GM18519 (cell line): ENCODE data around the gene DMRTA2.
"Not testable (repeated sequence)": the region's sequence is repeated elsewhere in the genome, so short reads cannot be mapped to it uniquely, and the experiment has no call there.

Experiments
- ATAC-seq: cut with Tn5 transposase; IDR thresholded peaks from one replicate; pipeline ENCODE4 v1.9.1; 2021; ENCODE audit warnings: mild to moderate bottlenecking, moderate library complexity; ENCODE audit not compliant: unreplicated experiment, low FRiP score

DMRTA2 gene

DNA sequence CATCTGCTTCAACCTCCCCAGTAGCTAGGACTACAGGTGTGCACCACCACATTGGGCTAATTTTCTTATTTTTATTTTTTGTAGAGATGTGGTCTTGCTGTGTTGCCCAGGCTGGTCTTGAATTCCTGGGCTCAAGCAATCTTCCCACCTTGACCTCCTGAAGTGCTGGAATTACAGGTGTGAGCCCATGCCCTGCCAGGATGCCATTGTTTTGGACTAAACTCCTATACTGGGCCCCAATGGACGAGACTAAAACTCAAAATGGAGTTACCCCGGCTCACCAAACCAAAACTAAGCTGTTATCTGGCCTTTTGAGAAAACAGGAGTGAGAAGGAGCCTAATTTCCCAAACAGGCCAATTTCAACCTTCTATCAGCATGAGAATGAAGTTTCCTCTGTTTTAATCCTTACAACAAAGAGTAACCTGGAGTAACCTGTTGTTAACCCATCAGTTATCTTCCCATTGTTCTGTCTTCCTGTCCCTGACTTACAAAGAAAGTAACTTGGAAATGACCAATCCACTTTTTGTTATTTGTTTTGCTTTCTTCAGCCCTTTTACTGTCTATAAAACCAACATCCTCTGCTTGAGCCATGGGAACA lies 29.6 kb downstream of the DMRTA2 start:
- no peak for ATAC-seq

GRCh38 chr1:50381551-50381950 lies 41.7 kb downstream of the DMRTA2 start:
- not testable (repeated sequence) for ATAC-seq

DNA sequence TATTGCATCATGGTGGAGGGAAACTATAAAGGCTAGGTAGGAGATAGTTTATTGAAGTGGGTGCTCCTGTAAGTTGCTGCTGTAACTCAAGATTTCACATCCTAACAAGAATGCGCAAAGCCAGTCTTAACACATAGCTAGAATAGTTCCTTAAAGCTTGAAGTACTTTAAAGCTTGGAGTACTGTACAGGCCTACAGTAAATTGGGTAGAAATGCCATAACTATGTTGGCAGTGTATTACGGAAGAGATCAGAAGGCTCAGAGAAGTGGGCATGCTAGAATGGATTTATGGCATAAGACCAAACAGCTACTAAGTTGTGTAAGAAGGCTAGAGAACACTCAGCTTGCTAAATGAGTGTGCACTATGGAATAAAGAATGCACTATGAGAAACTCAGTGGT lies 44.5 kb downstream of the DMRTA2 start:
- no peak for ATAC-seq

GRCh38 chr1:50373532-50373931 lies 49.7 kb downstream of the DMRTA2 start:
- no peak for ATAC-seq

- ATAC-seq: no peak
These were observed 51.5 kb downstream of the DMRTA2 start for GRCh38 chr1:50371749-50372148.

DNA sequence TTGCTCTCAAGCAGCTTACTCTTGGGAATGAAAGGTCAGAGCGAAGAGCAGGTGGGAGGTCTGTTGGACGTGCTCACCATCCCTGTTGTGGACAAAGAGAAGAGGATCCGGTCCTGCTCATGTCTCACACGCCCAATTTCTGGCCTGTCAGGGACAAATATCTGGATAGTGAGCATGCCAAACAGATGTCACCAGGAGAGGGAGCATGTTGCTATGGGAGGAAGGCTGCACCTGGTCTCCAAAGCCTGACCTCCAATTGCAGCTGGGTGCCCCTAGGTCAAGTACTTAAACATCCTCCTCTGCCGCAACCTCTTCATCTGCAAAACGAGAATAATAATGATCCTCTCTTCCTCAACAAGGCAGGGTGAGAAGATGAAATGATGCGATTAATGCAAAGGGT lies 53.4 kb downstream of the DMRTA2 start:
- ATAC-seq: no peak

- no peak for ATAC-seq
These were observed 54.1 kb downstream of the DMRTA2 start for GRCh38 chr1:50369008-50369634.

DNA sequence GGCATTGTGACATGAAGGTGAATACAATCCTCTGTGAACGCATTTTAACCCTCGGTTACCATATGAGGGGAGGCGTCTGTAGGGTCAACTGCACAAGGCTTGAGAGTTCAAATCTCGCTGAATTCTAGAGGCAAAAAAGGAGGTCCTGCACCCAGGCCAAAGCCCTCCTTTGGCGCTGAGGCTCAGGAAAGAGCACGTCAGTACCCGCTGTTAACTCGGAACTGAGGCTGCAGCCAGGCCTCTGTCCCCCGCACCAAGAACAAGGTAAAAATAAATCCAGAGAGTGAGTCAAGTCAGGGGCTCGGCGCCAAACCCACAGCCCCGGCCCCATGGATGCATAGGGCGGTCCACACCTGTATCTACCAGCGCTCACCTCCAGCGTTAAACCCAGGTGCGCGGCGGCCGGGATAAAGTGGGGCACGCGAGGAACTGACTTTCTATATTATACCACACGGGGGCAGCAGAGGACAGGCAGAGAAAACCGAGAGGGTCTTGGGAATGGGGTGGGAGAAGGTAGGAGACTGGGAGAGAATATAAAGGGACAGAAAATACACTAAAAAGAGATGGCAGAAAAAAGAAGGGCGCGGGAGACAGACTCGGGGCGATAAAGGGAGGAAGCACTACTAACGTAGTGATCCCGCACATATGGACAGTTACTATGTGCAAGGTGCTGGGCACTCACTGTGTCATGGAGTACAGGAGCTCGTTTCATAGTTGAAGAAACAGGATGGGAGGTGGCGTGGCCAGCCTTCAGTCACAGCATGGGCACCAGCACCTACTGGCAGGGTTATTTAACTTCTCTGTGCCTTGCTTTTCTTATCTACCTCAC lies 54.9 kb downstream of the DMRTA2 start:
- ATAC-seq: no peak
